Esophagus muscularis mucosa (tissue), 4 donors: Measurements from ENCODE around the gene DLGAP4. TPM values are rescaled to one million over a fixed set of nuclear protein-coding genes. Genes with fewer than 3 reads are reported as not detected.
"Not testable (repeated sequence)": the region's sequence is repeated elsewhere in the genome, so short reads cannot be mapped to it uniquely, and the experiment has no call there.

Experiments
- DNase-seq: peaks from one replicate; pipeline ENCODE4 v3.0.0-alpha.2; 2017; ENCODE audit errors: extremely low spot score
- H3K27ac ChIP-seq, 4 donors: fragments of 200-600 bp; sonication (generic); replicated peaks in 1 of 4; 1 replicate in 3 of 4; 2 replicates in 1 of 4; pipeline ENCODE4 v1.5.1; 2016 to 2019; ENCODE audit warnings: mild to moderate bottlenecking in 1 of 4
- H3K27me3 ChIP-seq, 4 donors: fragments of 200-600 bp; sonication (generic); one replicate each; pipeline versions ENCODE4 v1.5.1 to v1.6.0; 2016 to 2019
- H3K36me3 ChIP-seq, 4 donors: fragments of 200-600 bp; sonication (generic); one replicate each; pipeline ENCODE4 v1.5.1; 2016 to 2019
- H3K4me1 ChIP-seq, 4 donors: fragments of 200-600 bp; sonication (generic); one replicate each; pipeline ENCODE4 v1.5.1; 2016 to 2019
- H3K4me3 ChIP-seq, 4 donors: fragments of 200-600 bp; sonication (generic); 1 replicate in 2 of 4; 2 replicates in 2 of 4; pipeline ENCODE4 v1.5.1; 2016 to 2019; ENCODE audit warnings: mild to moderate bottlenecking in 4 of 4, moderate library complexity in 1 of 4
- H3K9me3 ChIP-seq, 4 donors: fragments of 200-600 bp; sonication (generic); 1 replicate in 3 of 4; 2 replicates in 1 of 4; pipeline ENCODE4 v1.5.1; 2016 to 2019
- CTCF ChIP-seq, 3 experiments: fragments of 200-600 bp in 2 of 3; fragments of 450-650 bp in 1 of 3; sonication (generic) in 2 of 3; IDR thresholded peaks; one replicate each; pipeline ENCODE4 v1.5.1; 2017 to 2019; ENCODE audit warnings: antibody characterized with exemption in 3 of 3, mild to moderate bottlenecking in 2 of 3, moderate library complexity in 1 of 3
- EP300 ChIP-seq: sonication (generic); formaldehyde crosslinking; IDR thresholded peaks from one replicate; pipeline ENCODE4 v1.6.1; 2017; ENCODE audit warnings: antibody characterized with exemption
- POLR2A ChIP-seq: fragments of 450-650 bp; IDR thresholded peaks from one replicate; pipeline ENCODE4 v1.6.1; 2017; ENCODE audit warnings: antibody characterized with exemption, moderate library complexity, mild to moderate bottlenecking, low read depth
- POLR2AphosphoS5 ChIP-seq, 2 donors: sonication (generic); formaldehyde crosslinking; IDR thresholded peaks; one replicate each; pipeline ENCODE4 v1.6.1; 2017; ENCODE audit warnings: antibody characterized with exemption in 2 of 2
- whole genome bisulfite sequencing: methylation state at CpG from one replicate; pipeline ENCODE4 v1.1.5; 2018; 5-methylcytosine and 5-hydroxymethylcytosine counted together
- intact Hi-C: fragments of 100-400 bp; cut with DNase I; formaldehyde crosslinking; loops from one replicate; pipeline ENCODE4 v1.15.1; 2023
- total RNA-seq, 4 donors: library from RNA; depleted of rRNA; stranded (reverse); fragments of >200 nt; gene quantifications; one replicate each; pipeline versions ENCODE4 v1.1.0 to v1.2.1, GENCODE V29; 2016

Gene DLGAP4
- total RNA-seq, 4 donors from 2014 or later, result 43.6 to 90.0 (median 48.8) TPM

- H3K27ac ChIP-seq, result no peak overlapping the region
- peaks cover 12 to 98% (median 82%) of the 10 kb centered on the region in 4 donors for H3K36me3 ChIP-seq
- H3K9me3 ChIP-seq, result no peaks in the 10 kb centered on the region
- intact Hi-C loops, result no loop called here
- H3K4me1 ChIP-seq, result peaks cover 0 to 11% (median 7%) of the 10 kb centered on the region in 4 donors
- H3K4me3 ChIP-seq, result no peak overlapping the region
- no peak for DNase-seq
- no peaks in the 10 kb centered on the region for H3K27me3 ChIP-seq
- no peak for TF ChIP-seq CTCF (IDR thresholded peaks at IDR 0.05)
- no peak for TF ChIP-seq POLR2AphosphoS5 (IDR thresholded peaks at IDR 0.05)
- TF ChIP-seq POLR2A, result no peak
- no peak for TF ChIP-seq EP300
- WGBS, result 84% methylated on average over 6 of the region's 6 CpGs
These were observed 201.6 kb downstream of the DLGAP4 start for GRCh38 chr20:36507746-36508145.

- H3K4me1 ChIP-seq, result peaks cover 0 to 63% (median 57%) of the 10 kb centered on the region in 4 donors
- WGBS, result 96% methylated on average over 15 of the region's 17 CpGs
These were observed 213.0 kb downstream of the DLGAP4 start for GRCh38 chr20:36519012-36519719.

GRCh38 chr20:36519944-36520343, 213.8 kb downstream of the DLGAP4 start:
- no peak for DNase-seq
- Histone ChIP-seq H3K4me3 (no peak overlapping the region), H3K36me3 (peaks cover 8 to 80% (median 58%) of the 10 kb centered on the region in 4 donors), H3K27me3 (no peaks in the 10 kb centered on the region), H3K27ac (no peak overlapping the region), H3K4me1 (peaks cover 0 to 65% (median 59%) of the 10 kb centered on the region in 4 donors), H3K9me3 (no peaks in the 10 kb centered on the region)
- WGBS, result 84% methylated on average over 2 of the region's 2 CpGs
- intact Hi-C loops, result no loop called here
- TF ChIP-seq CTCF (IDR thresholded peaks at IDR 0.05) (no peak), POLR2AphosphoS5 (IDR thresholded peaks at IDR 0.05) (no peak), POLR2A (no peak), EP300 (no peak)

More at GRCh38 chr20:36519012-36519719, 213.0 kb downstream of the DLGAP4 start:
- DNase-seq, result no peak
- Histone ChIP-seq H3K27me3 (no peaks in the 10 kb centered on the region), H3K36me3 (peaks cover 2 to 80% (median 58%) of the 10 kb centered on the region in 4 donors), H3K27ac (no peak overlapping the region), H3K9me3 (no peaks in the 10 kb centered on the region), H3K4me3 (no peak overlapping the region)
- TF ChIP-seq CTCF (IDR thresholded peaks at IDR 0.05) (no peak), POLR2AphosphoS5 (IDR thresholded peaks at IDR 0.05) (no peak), EP300 (no peak), POLR2A (no peak)
- intact Hi-C loops, result no loop called here

GRCh38 chr20:36521526-36521925, 215.4 kb downstream of the DLGAP4 start:
- H3K36me3 ChIP-seq, result peaks cover 17 to 82% (median 70%) of the 10 kb centered on the region in 4 donors
- no peaks in the 10 kb centered on the region for H3K27me3 ChIP-seq
- no peak overlapping the region for H3K4me3 ChIP-seq
- intact Hi-C loops, result no loop called here
- peaks cover 0 to 65% (median 60%) of the 10 kb centered on the region in 4 donors for H3K4me1 ChIP-seq
- peak overlapping the region; percentile 46 to 81 (median 56) for H3K27ac ChIP-seq
- H3K9me3 ChIP-seq, result no peaks in the 10 kb centered on the region
- no peak for DNase-seq
- TF ChIP-seq EP300 (no peak), POLR2AphosphoS5 (IDR thresholded peaks at IDR 0.05) (no peak), CTCF (IDR thresholded peaks at IDR 0.05) (no peak), POLR2A (no peak)
- WGBS, result 40% methylated on average over 1 of the region's 1 CpG

- H3K4me3 ChIP-seq, DNase-seq, H3K9me3 ChIP-seq, intact Hi-C loops, H3K27me3 ChIP-seq: not testable (repeated sequence)
- H3K36me3 ChIP-seq, result peaks cover 17 to 86% (median 77%) of the 10 kb centered on the region in 4 donors
- H3K27ac ChIP-seq, result peak overlapping the region; percentile 21 to 81 (median 55)
- WGBS, result 88% methylated on average over 7 of the region's 7 CpGs
- peaks cover 0 to 68% (median 62%) of the 10 kb centered on the region in 4 donors for H3K4me1 ChIP-seq
These were observed 216.3 kb downstream of the DLGAP4 start for GRCh38 chr20:36522412-36522811.
